Activated T-helper 1 cell treated with anti-CD3 and anti-CD28 coated beads, Interleukin-2, amount 50 U/mL, for 16 hours (primary cell): ENCODE measurements around the gene ZNHIT1.

Experiments used
- DNase-seq, 2 donors: peaks; one replicate each; pipeline ENCODE4 v3.0.0-alpha.2; 2020; ENCODE audit warnings: low read depth in 1 of 2, low spot score in 1 of 2

ZNHIT1 gene

GRCh38 chr7:101217388-101218235, at the start of gene ZNHIT1, which contains the start of gene PLOD3:
ZNHIT1 (plus strand) TSS chr7:101218165; CDS start chr7:101218196, 31 bp downstream.
PLOD3 (minus strand) TSS chr7:101217581; CDS start chr7:101217274, 307 bp downstream.
- peak; percentile 91 for DNase-seq

GRCh38 chr7:101168412-101169049, 49.4 kb upstream of the ZNHIT1 start:
- DNase-seq = no peak

- DNase-seq = no peak
Measured at GRCh38 chr7:101169110-101169837, 48.7 kb upstream of the ZNHIT1 start.

GRCh38 chr7:101169838-101170551, 48.0 kb upstream of the ZNHIT1 start:
- DNase-seq = peak; percentile 64 to 66

GRCh38 chr7:101170617-101171441, 47.1 kb upstream of the ZNHIT1 start:
- DNase-seq = no peak

- no peak for DNase-seq
Measured at GRCh38 chr7:101171442-101171837, 46.5 kb upstream of the ZNHIT1 start.

- DNase-seq = no peak
Measured at GRCh38 chr7:101172005-101172853, 45.7 kb upstream of the ZNHIT1 start.

- no peak for DNase-seq
Measured at GRCh38 chr7:101172854-101173751, 44.9 kb upstream of the ZNHIT1 start.

- peak in 1 of 2 donors; percentile 33 for DNase-seq
Measured at GRCh38 chr7:101173752-101174244, 44.2 kb upstream of the ZNHIT1 start.

- no peak for DNase-seq
Measured at GRCh38 chr7:101174322-101174854, 43.6 kb upstream of the ZNHIT1 start.

- DNase-seq = no peak
Measured at GRCh38 chr7:101175664-101176063, 42.3 kb upstream of the ZNHIT1 start.

GRCh38 chr7:101177644-101178043, 40.3 kb upstream of the ZNHIT1 start:
- no peak for DNase-seq

GRCh38 chr7:101179117-101179516, 38.8 kb upstream of the ZNHIT1 start:
- no peak for DNase-seq

GRCh38 chr7:101179713-101180112, 38.3 kb upstream of the ZNHIT1 start:
- DNase-seq = no peak

- DNase-seq = no peak
Measured at GRCh38 chr7:101180130-101180755, 37.7 kb upstream of the ZNHIT1 start, which contains the start of gene NAT16. NAT16 (minus strand) TSS chr7:101180293; CDS start chr7:101174807, 5,486 bp downstream.

- no peak for DNase-seq
Measured at GRCh38 chr7:101185258-101185839, 32.6 kb upstream of the ZNHIT1 start.

- no peak for DNase-seq
Measured at GRCh38 chr7:101186194-101186593, 31.8 kb upstream of the ZNHIT1 start.
